HG02943 (cell line): ENCODE data around the gene BDP1.
A peak's percentile ranks its signal among the peaks of the same experiment; 100 is the strongest.
"Not testable (repeated sequence)": the region's sequence is repeated elsewhere in the genome, so short reads cannot be mapped to it uniquely, and the experiment has no call there.

ENCODE experiments used
- ATAC-seq: cut with Tn5 transposase; IDR thresholded peaks from one replicate; pipeline ENCODE4 v1.9.1; 2021; ENCODE audit warnings: mild to moderate bottlenecking, low read depth, moderate library complexity; ENCODE audit not compliant: unreplicated experiment

The BDP1 gene

DNA sequence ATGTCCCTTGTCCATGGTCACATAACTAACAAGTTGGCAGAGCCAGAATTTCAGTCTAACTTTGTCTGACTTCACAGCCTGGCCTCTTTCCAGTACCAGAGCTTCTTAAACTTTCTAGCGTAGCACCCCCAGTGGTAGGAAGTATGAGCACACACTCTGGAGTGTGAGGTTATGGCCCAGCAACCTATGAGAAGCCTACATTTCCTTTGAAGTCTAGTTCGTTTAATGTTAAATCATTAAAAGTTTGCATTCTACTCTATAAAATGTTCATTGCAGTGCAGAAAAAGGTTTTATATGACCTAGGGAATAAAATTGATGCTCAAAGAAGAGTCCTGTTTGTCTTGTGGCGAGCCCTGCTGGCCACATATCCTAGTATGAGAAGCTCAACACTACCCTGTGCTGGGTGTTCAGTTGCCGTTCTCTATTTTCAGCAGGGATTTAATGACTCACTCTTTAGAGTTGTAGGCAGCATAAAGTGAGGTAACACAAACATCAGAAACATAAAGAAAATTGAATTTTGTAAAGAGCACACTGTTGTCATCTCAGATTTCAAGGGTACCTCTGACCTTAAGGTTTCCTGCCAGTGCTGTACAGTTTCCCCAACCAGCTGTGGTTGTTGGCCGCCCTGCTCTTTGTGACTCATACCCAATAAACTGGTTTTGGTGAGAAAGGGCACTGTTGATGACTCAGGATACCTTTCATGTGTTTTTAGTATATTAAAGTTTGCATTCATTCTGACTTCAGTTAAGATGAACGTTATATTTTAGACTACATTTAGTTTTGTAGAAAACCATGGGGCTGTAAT, 146.0 kb downstream of the BDP1 start:
- ATAC-seq, result peak; percentile 88

DNA sequence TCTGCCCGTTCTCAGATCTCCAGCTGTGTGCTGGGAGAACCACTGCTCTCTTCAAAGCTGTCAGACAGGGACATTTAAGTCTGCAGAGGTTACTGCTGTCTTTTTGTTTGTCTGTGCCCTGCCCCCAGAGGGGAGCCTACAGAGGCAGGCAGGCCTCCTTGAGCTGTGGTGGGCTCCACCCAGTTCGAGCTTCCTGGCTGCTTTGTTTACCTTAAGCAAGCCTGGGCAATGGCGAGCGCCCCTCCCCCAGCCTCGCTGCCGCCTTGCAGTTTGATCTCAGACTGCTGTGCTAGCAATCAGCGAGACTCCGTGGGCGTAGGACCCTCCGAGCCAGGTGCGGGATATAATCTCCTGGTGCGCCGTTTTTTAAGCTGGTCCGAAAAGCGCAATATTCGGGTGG, 154.5 kb downstream of the BDP1 start:
- not testable (repeated sequence) for ATAC-seq

DNA sequence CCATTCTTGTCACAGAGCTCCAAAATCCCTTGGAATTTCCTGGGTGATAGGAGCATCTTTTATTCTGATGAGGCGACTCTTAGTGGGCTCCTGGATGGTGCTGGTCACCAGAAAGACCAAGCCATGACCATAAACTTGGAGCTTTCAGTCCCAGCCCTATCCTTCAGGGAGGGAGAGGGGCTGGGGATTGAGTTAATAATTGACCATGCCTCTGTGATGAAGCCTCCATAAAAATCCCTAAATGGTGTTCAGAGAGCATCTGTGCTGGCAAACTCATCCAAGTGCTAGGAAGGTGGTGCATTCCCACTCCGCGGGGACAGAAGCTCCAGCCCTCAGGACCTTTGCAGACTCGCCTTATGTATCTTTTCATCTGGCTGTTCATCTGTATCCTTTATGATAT, 160.4 kb downstream of the BDP1 start:
- ATAC-seq, result no peak
